H1 (cell line): ENCODE data around the gene XPO1.

Source experiments
- ATF3 ChIP-seq: IDR thresholded peaks from 2 replicates; pipeline ENCODE4 v1.6.1; 2011; ENCODE audit warnings: low read depth, mild to moderate bottlenecking, low read length; ENCODE audit not compliant: insufficient read depth
- CHD2 ChIP-seq: IDR thresholded peaks from 2 replicates; pipeline ENCODE4 v1.6.1; 2012; ENCODE audit warnings: low read length, improper control_type of control experiment
- CREB1 ChIP-seq: IDR thresholded peaks from 2 replicates; pipeline ENCODE4 v1.6.1; 2012; ENCODE audit warnings: inconsistent platforms
- CTCF ChIP-seq, 3 experiments: IDR thresholded peaks; 1 replicate in 2 of 3; 2 replicates in 1 of 3; pipeline versions ENCODE4 v1.5.1 to v1.6.1; 2011; ENCODE audit warnings: low read length in 3 of 3, mild to moderate bottlenecking in 3 of 3, inconsistent platforms in 2 of 3, low read depth in 1 of 3, moderate library complexity in 1 of 3; ENCODE audit not compliant: insufficient read depth in 1 of 3; ENCODE audit errors: control extremely low read depth in 1 of 3
- HDAC6 ChIP-seq: IDR thresholded peaks from one replicate; pipeline ENCODE4 v1.7.1; 2012; ENCODE audit warnings: low read depth, mild to moderate bottlenecking, inconsistent platforms, low read length, moderate library complexity
- KDM1A ChIP-seq: fragments of 200-600, 300-600 bp; sonication (generic); IDR thresholded peaks from 2 replicates; pipeline ENCODE4 v1.7.1; 2016; ENCODE audit warnings: mild to moderate bottlenecking, low read length, borderline replicate concordance
- NRF1 ChIP-seq: IDR thresholded peaks from 2 replicates; pipeline ENCODE4 v1.6.1; 2011; ENCODE audit warnings: mild to moderate bottlenecking, low read depth, low read length, improper control_type of control experiment
- RAD21 ChIP-seq, 2 experiments: IDR thresholded peaks in 1 of 2; conservative IDR thresholded peaks in 1 of 2; 2 replicates each; pipeline ENCODE4 v1.6.1; 2011; ENCODE audit warnings: low read depth in 2 of 2, low read length in 2 of 2, improper control_type of control experiment in 1 of 2, inconsistent platforms in 1 of 2, mild to moderate bottlenecking in 1 of 2, moderate library complexity in 1 of 2
- RFX5 ChIP-seq: IDR thresholded peaks from 2 replicates; pipeline ENCODE4 v1.6.1; 2011; ENCODE audit warnings: low read depth, low read length, improper control_type of control experiment, borderline replicate concordance
- SP2 ChIP-seq: IDR thresholded peaks from 2 replicates; pipeline ENCODE4 v1.6.1; 2012; ENCODE audit warnings: mild to moderate bottlenecking, low read length, inconsistent platforms
- TAF7 ChIP-seq: optimal IDR thresholded peaks from 2 replicates; pipeline ENCODE3; 2011; ENCODE audit warnings: low read depth, mild to moderate bottlenecking, inconsistent platforms, low read length, moderate library complexity, borderline replicate concordance
- USF2 ChIP-seq: IDR thresholded peaks from 2 replicates; pipeline ENCODE4 v1.6.1; 2011; ENCODE audit warnings: low read length, improper control_type of control experiment
- ZNF274 ChIP-seq: IDR thresholded peaks from 2 replicates; pipeline ENCODE4 v1.7.0; 2012; ENCODE audit warnings: low read length, borderline replicate concordance; ENCODE audit errors: extremely low read depth

GRCh38 chr2:61581716-61582115, 43.6 kb upstream of the XPO1 start:
- TF ChIP-seq CTCF (IDR thresholded peaks at IDR 0.05; ENCODE audit: control extremely low read depth in 1 of 3, insufficient read depth in 1 of 3, low read depth in 1 of 3, low read length in 3 of 3) (no peak), NRF1 (no peak), ZNF274 (no peak), TAF7 (no peak), USF2 (no peak), SP2 (no peak), RFX5 (no peak), CREB1 (no peak), HDAC6 (no peak), KDM1A (no peak), ATF3 (no peak), RAD21 (IDR thresholded peaks at IDR 0.05 in 1 of 2, conservative IDR thresholded peaks at IDR 0.05 in 1 of 2; ENCODE audit: low read depth in 2 of 2, low read length in 2 of 2) (no peak), CHD2 (no peak)
